HFFc6 (cell line): ENCODE results near the gene TMEM178A. TPM values are rescaled to one million over a fixed set of nuclear protein-coding genes. Genes with fewer than 3 reads are reported as not detected.
A peak's percentile ranks its signal among the peaks of the same experiment; 100 is the strongest.

Experiments used
- DNase-seq: peaks from one replicate; pipeline ENCODE4 v3.0.0-alpha.2; 2018
- H3K27ac Mint-ChIP-seq: 2 replicates; pipeline ENCODE4 v1.8.0; 2020; ENCODE audit warnings: mild to moderate bottlenecking, mixed read lengths
- H3K27me3 Mint-ChIP-seq: 2 replicates; pipeline ENCODE4 v1.8.0; 2021; ENCODE audit warnings: mild to moderate bottlenecking, moderate library complexity, mixed read lengths; ENCODE audit not compliant: insufficient read depth
- H3K36me3 Mint-ChIP-seq: 2 replicates; pipeline ENCODE4 v1.8.0; 2021; ENCODE audit warnings: low read depth, mixed read lengths
- H3K4me1 Mint-ChIP-seq: 2 replicates; pipeline ENCODE4 v1.8.0; 2020; ENCODE audit warnings: low read depth, mixed read lengths
- H3K4me3 Mint-ChIP-seq: 2 replicates; pipeline ENCODE4 v1.8.0; 2020; ENCODE audit warnings: mild to moderate bottlenecking, moderate library complexity, mixed read lengths
- H3K9me3 Mint-ChIP-seq: 2 replicates; pipeline ENCODE4 v1.8.0; 2020; ENCODE audit warnings: mild to moderate bottlenecking, mixed read lengths
- CTCF ChIP-seq: fragments of 200-600 bp; sonication (generic); IDR thresholded peaks from 2 replicates; pipeline ENCODE4 v1.5.0; 2021; ENCODE audit warnings: antibody characterized with exemption, mild to moderate bottlenecking
- total RNA-seq, 6 experiments: library from RNA; stranded (reverse); fragmentation: NEBNext Ultra II Directional; extraction: Animal tissue kit (Norgen Biotek cat#: 25700); gene quantifications; 2 replicates in 1 of 6; 3 replicates in 5 of 6; pipeline ENCODE4 v1.2.3, GENCODE V29; 2021

The TMEM178A gene
- total RNA-seq, 6 experiments from 2014 or later = 0.18 to 0.99 (median 0.44) TPM

- H3K9me3 Mint-ChIP-seq = no peaks in the 10 kb centered on the region
Observed at GRCh38 chr2:39664232-39664887, 1.4 kb upstream of the TMEM178A start.

GRCh38 chr2:39664888-39665591 lies 677 bp upstream of the TMEM178A start:
- H3K27me3 Mint-ChIP-seq = peaks cover 30% of the 10 kb centered on the region

More at GRCh38 chr2:39664232-39664887, 1.4 kb upstream of the TMEM178A start:
- H3K27me3 Mint-ChIP-seq = peaks cover 30% of the 10 kb centered on the region
- peaks cover 16% of the 10 kb centered on the region for H3K4me1 Mint-ChIP-seq
- no peak for DNase-seq
- H3K36me3 Mint-ChIP-seq = no peaks in the 10 kb centered on the region
- no peak overlapping the region for H3K4me3 Mint-ChIP-seq
- H3K27ac Mint-ChIP-seq = no peak overlapping the region
- no peak for TF ChIP-seq CTCF

GRCh38 chr2:39666491-39667101 lies 879 bp downstream of the TMEM178A start:
- H3K4me1 Mint-ChIP-seq = peaks cover 16% of the 10 kb centered on the region
- H3K36me3 Mint-ChIP-seq = no peaks in the 10 kb centered on the region
- H3K9me3 Mint-ChIP-seq = no peaks in the 10 kb centered on the region
- peaks cover 30% of the 10 kb centered on the region for H3K27me3 Mint-ChIP-seq
- DNase-seq = no peak
- peak overlapping the region; percentile 85 for H3K4me3 Mint-ChIP-seq
- TF ChIP-seq CTCF = no peak
- H3K27ac Mint-ChIP-seq = no peak overlapping the region

More at GRCh38 chr2:39664888-39665591, 677 bp upstream of the TMEM178A start:
- TF ChIP-seq CTCF = no peak
- Mint-ChIP-seq H3K4me3 (peak overlapping the region; percentile 40; the same call in 1 of the 2 replicates), H3K4me1 (peaks cover 16% of the 10 kb centered on the region), H3K9me3 (no peaks in the 10 kb centered on the region), H3K27ac (no peak overlapping the region), H3K36me3 (no peaks in the 10 kb centered on the region)
- DNase-seq = no peak

GRCh38 chr2:39667104-39667885 lies 1.6 kb downstream of the TMEM178A start:
- TF ChIP-seq CTCF = no peak
- Mint-ChIP-seq H3K27ac (no peak overlapping the region), H3K4me3 (peak overlapping the region; percentile 49; the same call in 1 of the 2 replicates), H3K4me1 (peaks cover 16% of the 10 kb centered on the region), H3K27me3 (peaks cover 34% of the 10 kb centered on the region), H3K36me3 (no peaks in the 10 kb centered on the region), H3K9me3 (no peaks in the 10 kb centered on the region)
- DNase-seq = no peak

GRCh38 chr2:39667886-39668276 lies 2.2 kb downstream of the TMEM178A start:
- Mint-ChIP-seq H3K4me1 (peaks cover 16% of the 10 kb centered on the region), H3K9me3 (no peaks in the 10 kb centered on the region), H3K36me3 (no peaks in the 10 kb centered on the region), H3K27ac (no peak overlapping the region), H3K27me3 (peaks cover 40% of the 10 kb centered on the region), H3K4me3 (no peak overlapping the region)
- no peak for TF ChIP-seq CTCF
- DNase-seq = no peak
